ENCODE results near the gene PGD.
A peak's percentile ranks its signal among the peaks of the same experiment; 100 is the strongest.
"Not testable (repeated sequence)": the region's sequence is repeated elsewhere in the genome, so short reads cannot be mapped to it uniquely, and the experiment has no call there.

Gene PGD

DNA sequence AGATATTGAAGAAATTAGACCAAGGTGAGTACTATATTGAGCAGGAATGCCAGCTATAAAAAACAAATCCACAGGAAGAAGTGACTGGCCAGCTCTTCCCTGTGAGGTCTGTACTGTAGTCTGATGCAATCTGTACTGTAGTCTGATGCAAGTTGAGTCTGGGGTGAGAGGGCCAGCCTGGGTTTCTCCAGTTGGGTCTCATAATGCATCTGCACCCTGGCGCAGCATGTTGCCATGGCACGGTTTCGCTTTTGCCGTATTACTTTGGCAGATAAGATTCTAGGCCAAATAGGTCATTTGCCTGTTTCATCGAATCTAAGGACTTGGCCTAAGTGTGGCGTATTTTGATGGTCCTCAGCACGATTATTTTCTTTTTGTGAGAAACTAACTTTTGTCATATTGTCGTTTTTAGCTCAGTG lies 24.4 kb upstream of the PGD start:
- Histone ChIP-seq H3K4me3 (ENCODE audit: low read depth, low read length) (no peak overlapping the region), H3K36me3 (peaks cover 4% of the 10 kb centered on the region), H3K9me3 (no peaks in the 10 kb centered on the region), H3K27me3 (no peaks in the 10 kb centered on the region), H3K4me1 (no peaks in the 10 kb centered on the region; the same call in 1 of the 2 replicates)
- TF ChIP-seq, protein P1, sequence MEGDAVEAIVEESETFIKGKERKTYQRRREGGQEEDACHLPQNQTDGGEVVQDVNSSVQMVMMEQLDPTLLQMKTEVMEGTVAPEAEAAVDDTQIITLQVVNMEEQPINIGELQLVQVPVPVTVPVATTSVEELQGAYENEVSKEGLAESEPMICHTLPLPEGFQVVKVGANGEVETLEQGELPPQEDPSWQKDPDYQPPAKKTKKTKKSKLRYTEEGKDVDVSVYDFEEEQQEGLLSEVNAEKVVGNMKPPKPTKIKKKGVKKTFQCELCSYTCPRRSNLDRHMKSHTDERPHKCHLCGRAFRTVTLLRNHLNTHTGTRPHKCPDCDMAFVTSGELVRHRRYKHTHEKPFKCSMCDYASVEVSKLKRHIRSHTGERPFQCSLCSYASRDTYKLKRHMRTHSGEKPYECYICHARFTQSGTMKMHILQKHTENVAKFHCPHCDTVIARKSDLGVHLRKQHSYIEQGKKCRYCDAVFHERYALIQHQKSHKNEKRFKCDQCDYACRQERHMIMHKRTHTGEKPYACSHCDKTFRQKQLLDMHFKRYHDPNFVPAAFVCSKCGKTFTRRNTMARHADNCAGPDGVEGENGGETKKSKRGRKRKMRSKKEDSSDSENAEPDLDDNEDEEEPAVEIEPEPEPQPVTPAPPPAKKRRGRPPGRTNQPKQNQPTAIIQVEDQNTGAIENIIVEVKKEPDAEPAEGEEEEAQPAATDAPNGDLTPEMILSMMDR (IDR thresholded peaks at IDR 0.05; ENCODE audit: low read depth, low read length) = no peak
- no peak for DNase-seq

DNA sequence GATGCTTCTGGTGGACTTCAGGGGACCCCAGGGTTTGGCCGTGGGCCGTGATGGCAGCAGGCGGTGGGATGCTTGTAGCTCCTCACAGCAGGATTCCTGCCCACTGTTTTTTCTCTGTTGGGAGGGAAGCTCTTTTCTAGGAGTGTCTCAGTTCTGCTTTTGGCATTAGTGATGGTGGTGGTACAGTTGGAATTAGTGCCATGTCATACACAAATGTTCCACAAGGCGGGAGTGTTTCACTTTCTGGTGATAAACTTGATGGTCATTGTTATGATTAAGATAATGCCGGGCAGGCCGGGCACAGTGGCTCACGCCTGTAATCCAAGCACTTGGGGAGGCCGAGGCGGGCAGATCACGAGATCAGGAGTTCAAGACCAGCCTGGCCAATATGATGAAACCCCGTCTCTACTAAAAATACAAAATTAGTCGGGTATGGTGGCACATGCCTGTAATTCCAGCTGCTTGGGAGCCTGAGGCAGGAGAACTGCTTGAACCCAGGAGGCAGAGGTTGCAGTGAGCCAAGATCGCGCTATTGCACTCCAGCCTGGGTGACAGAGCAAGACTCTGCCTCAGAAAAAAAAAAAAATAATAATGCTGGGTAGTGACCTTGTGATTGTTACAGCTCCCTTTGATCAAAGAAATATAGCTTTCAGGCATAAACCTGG lies 21.4 kb upstream of the PGD start:
- H3K9me3 ChIP-seq; H3K4me3 ChIP-seq (ENCODE audit: low read depth, low read length); H3K27me3 ChIP-seq; H3K36me3 ChIP-seq; H3K4me1 ChIP-seq: not testable (repeated sequence)
- TF ChIP-seq, protein P1 (IDR thresholded peaks at IDR 0.05; ENCODE audit: low read depth, low read length) = peak; percentile 64
- DNase-seq = peak; percentile 58

DNA sequence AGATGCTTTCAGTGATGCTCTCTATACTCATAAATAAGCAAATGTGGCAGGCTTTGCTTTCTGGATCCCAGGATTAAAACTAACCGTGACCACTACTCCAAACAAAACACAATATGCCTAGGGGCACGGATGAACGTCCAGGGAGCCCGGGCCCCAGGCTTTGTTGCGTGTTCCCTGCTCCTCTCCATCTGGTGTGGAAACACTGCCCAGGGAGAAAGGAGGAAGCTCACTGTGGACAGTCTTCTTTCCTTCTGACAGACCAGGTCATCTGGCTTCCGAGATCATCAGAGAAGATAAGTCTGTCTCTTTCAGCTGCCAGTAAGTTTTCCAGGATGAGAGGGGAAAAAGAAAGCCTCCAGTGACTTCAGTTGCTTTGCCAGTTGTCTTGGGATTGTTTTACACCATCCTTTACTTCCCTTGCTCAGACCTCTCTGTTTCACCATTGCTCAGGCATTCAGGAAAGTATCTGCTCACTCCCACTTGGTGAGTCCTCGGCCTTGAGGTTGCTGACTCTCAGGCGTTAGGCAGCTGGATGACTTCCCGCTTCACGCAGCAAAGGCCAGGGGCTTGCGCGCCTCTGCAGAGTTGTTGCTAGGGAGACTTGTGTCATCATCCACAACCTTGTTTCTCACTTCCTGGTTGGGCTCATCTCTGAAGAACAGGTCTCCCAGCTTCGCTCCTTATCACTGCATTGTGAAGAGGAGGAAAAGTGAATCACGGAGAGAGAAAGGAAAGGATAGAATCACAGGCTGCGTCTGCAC lies 20.6 kb upstream of the PGD start:
- H3K36me3 ChIP-seq = peaks cover 4% of the 10 kb centered on the region
- TF ChIP-seq, protein P1 (IDR thresholded peaks at IDR 0.05; ENCODE audit: low read depth, low read length) = no peak

DNA sequence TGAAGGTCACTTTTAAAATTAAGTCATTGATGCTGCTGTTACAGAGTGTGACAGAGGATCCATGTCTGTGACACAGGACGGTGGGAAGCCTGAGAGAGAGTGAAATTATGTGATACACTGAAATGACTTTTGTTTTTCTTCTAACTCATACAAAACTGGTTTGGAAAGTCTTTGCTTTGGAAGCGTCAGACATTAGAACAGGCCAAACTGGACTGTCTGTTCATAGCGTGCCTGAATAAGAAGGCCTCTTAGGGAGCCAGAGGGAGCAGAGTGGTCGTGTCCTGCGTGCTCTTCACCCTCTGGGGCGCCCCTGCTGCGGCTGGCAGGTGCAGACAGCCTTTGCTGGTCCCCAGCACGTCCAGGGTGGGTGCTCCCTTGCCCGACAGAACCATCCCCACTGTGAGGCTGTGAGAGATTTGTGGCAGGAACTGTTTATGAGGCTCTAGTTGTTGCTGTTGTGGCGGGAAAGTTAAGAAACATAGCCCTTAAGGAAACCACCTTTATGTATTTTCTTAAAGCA lies 19.7 kb upstream of the PGD start:
- Histone ChIP-seq H3K36me3 (peaks cover 4% of the 10 kb centered on the region), H3K4me1 (no peaks in the 10 kb centered on the region; the same call in 1 of the 2 replicates), H3K27me3 (no peaks in the 10 kb centered on the region), H3K9me3 (no peaks in the 10 kb centered on the region), H3K4me3 (ENCODE audit: low read depth, low read length) (no peak overlapping the region)
- TF ChIP-seq, protein P1 (IDR thresholded peaks at IDR 0.05; ENCODE audit: low read depth, low read length) = no peak
- no peak for DNase-seq

More for the DNA sequence above, 20.6 kb upstream of the PGD start:
- no peaks in the 10 kb centered on the region for H3K27me3 ChIP-seq
- H3K4me3 ChIP-seq (ENCODE audit: low read depth, low read length) = no peak overlapping the region
- no peaks in the 10 kb centered on the region for H3K9me3 ChIP-seq
- no peaks in the 10 kb centered on the region; the same call in 1 of the 2 replicates for H3K4me1 ChIP-seq
- DNase-seq = peak; percentile 30

DNA sequence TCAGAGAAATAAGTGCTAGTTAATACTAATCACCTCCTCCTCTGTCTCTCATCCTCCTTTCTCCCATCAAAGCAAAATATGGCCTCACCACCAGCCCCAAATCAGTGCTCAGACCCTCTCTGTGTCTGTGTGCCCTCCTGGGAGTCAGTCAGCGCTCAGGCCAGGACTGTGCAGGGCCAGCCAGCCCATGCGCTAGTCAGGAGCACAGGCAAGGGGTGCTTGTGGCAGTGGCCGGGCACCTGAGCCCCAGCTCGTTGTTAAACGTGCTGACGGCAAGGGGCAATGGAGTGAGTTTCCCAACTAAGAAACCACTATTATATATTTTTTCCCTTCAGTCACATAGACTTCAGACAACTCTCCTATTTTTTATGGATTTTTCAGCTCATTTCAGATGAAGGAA lies 19.2 kb upstream of the PGD start:
- DNase-seq = no peak
- TF ChIP-seq, protein P1 (IDR thresholded peaks at IDR 0.05; ENCODE audit: low read depth, low read length) = no peak
- Histone ChIP-seq H3K4me1 (no peaks in the 10 kb centered on the region; the same call in 1 of the 2 replicates), H3K27me3 (no peaks in the 10 kb centered on the region), H3K9me3 (no peaks in the 10 kb centered on the region), H3K36me3 (peaks cover 4% of the 10 kb centered on the region), H3K4me3 (ENCODE audit: low read depth, low read length) (no peak overlapping the region)
